Heart left ventricle (tissue), 13 donors: ENCODE measurements around the gene MACC1.

Experiments
- POLR2A ChIP-seq, 2 donors: fragments of 450-650 bp; IDR thresholded peaks; one replicate each; pipeline ENCODE4 v1.6.1; 2017; ENCODE audit warnings: antibody characterized with exemption in 2 of 2, mild to moderate bottlenecking in 2 of 2, moderate library complexity in 2 of 2
- TF ChIP-seq, protein P1 (sequence below), 12 donors: fragments of 200-600 bp; sonication (generic) in 4 of 12; IDR thresholded peaks; one replicate each; pipeline versions ENCODE4 v1.5.0 to v1.8.0; 2018 to 2022; ENCODE audit warnings: antibody characterized with exemption in 12 of 12, mild to moderate bottlenecking in 5 of 12
- donor health status: ischemic (EF 13 %, LVEDD 7.1; RV severe dilation, severe dysfunction).
- donor health status: DM: no; HTN: yes; CAD: no.
- donor health status: DM: no; HTN: no; CAD: no.
- donor health status: ischemic (EF 25% LVEDD 6.9; RV normal size, moderate dysfunction).
- donor health status: ischemic (EF 25% LVEDD 5.7; RV mildly dilated, moderate dysfunction).
- donor health status: ischemic (EF 35%, LVEDD 5.7; RV mildly dilated, moderate dysfunction).
- donor health status: nonischemic (EF 11% LVEDD 7.7; RV severe dilation, severe dysfunction).
- donor health status: DM: yes; HTN: yes; CAD: no.
- donor health status: PGD.
- donor health status: ischemic (EF 29% LVEDD 5.4; RV normal size, mild dysfunction).
- donor health status: nonischemic (EF 23%, LVEDD 6.1; RV moderate dilation, normal function).

GRCh38 chr7:20257212-20257611 is 40.0 kb upstream of the MACC1 start:
- TF ChIP-seq, protein P1, sequence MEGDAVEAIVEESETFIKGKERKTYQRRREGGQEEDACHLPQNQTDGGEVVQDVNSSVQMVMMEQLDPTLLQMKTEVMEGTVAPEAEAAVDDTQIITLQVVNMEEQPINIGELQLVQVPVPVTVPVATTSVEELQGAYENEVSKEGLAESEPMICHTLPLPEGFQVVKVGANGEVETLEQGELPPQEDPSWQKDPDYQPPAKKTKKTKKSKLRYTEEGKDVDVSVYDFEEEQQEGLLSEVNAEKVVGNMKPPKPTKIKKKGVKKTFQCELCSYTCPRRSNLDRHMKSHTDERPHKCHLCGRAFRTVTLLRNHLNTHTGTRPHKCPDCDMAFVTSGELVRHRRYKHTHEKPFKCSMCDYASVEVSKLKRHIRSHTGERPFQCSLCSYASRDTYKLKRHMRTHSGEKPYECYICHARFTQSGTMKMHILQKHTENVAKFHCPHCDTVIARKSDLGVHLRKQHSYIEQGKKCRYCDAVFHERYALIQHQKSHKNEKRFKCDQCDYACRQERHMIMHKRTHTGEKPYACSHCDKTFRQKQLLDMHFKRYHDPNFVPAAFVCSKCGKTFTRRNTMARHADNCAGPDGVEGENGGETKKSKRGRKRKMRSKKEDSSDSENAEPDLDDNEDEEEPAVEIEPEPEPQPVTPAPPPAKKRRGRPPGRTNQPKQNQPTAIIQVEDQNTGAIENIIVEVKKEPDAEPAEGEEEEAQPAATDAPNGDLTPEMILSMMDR (IDR thresholded peaks at IDR 0.05) = no peak
- no peak for TF ChIP-seq POLR2A (IDR thresholded peaks at IDR 0.05)
